ENCODE data around the gene PTGIS.

Gene PTGIS

DNA sequence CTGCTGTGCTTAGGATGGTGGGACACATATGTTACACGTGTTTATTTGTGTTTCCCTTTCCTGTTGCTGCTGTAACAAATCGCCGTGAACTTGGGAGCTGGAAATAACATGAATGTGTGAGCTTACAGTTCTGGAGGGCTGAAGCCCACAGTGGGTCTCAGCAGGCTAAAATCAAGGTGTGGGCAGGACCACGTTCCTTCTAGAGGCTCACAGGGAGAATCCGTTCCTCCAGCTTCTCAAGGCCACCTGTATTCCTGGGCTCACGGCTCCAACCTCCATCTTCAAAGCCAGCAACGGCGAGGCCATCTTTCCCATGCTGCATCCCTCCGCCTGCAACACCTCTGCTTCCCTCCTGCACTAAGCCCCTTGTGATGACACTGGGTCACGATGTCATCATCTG is 27.4 kb upstream of the PTGIS start:
- no peak for DNase-seq

DNA sequence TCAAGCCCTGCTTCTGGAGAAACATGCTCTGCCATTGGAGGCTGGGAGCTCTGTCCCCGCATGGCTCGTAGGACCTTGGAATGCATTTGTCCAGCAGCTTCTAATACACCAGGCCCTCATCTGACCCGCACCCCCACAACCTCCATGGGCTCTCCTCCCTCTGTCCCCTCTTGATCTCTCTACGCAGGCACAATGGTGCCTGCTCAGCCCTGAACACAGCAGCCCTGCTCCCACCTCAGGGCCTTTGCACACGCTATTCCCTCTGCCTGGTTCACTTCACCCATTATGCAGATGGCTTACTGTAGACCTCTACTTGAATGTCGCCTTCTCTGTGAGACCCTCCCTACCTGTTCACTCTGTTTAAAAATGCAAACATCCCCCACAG is 27.0 kb upstream of the PTGIS start:
- no peak for DNase-seq

DNA sequence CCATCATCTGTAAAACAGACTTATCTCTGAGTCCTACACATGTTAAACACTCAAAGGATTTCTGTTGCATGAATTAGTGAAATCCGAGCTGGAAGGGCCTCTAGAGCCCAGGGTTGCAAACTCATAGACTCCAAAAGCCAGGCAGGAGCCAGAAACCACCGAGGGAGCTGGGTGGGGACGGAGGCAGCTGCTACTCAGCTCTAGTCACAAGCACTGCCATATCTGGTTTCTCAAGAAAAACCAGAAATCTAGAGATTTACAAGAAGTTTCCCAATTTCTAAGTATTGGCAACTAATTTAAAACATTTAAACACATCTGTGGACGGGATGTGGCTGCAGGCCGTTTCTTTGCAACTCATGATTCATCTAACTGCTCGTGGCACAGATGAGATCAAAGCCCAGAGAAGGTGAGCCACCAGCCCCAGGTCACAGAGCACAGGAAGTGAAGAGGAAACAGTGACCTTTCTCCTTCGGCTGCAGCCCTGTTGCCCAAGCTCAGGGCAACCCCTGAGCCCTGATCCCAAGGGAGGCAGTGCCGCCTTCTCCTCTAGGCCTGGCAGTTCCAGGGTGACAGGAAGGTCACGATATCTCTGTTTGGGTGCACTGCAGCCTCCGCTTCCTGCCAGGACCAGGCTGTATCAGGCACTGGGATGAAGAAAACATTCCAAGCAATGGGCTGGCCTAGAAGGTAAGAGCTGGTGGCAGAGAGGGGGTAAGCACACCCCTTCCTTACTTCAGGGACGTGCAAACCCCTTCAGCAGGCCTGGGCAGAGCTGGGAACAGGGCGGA is 26.4 kb upstream of the PTGIS start:
- no peak for DNase-seq

DNA sequence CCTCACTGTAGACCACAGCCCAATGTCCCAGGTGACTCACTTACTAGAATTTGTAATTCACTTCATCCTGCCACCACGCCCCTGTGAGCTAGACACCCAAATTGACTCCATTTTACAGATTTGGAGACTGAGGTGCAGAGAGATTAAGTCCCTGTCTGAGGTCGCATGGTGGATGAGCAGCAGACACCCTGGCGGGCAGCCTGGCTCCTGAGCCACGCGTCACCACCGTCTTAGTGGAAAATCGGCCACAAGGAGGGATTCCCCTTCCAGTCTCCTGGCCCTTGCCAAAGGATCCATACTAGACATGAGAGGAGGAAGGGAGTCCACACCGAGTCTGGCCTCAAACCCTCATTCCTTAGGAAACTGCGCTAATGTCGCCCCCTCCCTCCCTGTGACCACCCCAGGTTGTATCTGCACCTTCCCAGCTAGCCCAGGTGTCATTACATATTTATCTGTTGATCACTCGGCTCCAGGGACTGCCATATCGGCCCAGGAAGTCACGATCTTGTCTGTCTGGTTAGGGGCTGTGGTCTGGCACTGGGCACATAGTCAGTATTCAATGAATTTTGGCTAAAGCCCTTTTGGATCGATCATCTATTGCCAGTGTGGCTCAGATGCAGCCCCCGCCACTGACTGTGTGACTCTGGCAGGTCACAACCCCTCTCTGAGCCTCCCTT is 25.7 kb upstream of the PTGIS start:
- DNase-seq: no peak

DNA sequence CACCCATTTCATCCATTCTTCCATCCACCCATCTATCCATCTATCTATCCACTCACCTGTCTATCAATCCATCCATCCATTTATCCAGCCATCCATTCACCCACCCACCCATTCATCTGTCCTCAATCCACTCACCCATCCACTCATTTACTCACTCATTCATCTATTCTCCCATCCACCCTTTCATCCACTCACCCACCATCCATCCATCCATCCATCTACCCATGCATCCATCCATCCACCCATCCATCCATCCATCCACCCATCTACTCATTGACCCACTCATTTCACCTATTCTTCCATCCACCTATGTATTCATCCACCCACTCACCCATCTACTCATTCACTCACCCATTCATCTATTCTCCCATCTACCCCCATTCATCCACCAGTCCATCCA is 24.2 kb upstream of the PTGIS start:
- no peak for DNase-seq

DNA sequence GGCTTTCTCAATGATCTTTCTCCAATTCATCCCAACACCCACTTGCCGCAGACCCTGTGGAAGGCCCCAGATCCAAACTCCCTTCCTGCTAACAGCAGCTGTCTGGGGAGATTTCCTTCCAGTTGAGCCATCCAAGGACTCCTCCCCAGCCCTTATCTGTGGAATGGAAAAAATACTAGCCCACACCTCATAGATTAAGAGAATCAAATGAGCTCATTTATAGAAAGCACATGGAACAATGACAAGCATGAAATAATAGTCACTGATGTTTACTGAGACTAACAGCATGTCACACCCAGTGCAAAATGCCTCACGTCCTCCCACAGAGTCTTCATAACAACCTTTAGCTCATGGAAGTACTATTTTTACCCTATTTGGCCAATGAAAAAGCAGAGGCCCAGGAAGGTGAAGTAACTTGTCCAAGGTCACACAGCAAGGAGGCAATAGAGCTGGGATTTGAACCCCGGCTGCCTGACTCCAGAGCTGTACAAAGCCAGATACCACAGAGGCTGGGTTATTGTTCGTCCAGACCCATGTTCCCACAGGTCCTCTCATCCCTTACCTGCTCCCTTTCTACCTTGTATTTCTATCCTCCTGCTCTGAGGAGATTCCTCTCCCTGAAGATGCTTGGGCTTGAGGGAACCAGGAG is 23.4 kb upstream of the PTGIS start:
- DNase-seq: no peak

DNA sequence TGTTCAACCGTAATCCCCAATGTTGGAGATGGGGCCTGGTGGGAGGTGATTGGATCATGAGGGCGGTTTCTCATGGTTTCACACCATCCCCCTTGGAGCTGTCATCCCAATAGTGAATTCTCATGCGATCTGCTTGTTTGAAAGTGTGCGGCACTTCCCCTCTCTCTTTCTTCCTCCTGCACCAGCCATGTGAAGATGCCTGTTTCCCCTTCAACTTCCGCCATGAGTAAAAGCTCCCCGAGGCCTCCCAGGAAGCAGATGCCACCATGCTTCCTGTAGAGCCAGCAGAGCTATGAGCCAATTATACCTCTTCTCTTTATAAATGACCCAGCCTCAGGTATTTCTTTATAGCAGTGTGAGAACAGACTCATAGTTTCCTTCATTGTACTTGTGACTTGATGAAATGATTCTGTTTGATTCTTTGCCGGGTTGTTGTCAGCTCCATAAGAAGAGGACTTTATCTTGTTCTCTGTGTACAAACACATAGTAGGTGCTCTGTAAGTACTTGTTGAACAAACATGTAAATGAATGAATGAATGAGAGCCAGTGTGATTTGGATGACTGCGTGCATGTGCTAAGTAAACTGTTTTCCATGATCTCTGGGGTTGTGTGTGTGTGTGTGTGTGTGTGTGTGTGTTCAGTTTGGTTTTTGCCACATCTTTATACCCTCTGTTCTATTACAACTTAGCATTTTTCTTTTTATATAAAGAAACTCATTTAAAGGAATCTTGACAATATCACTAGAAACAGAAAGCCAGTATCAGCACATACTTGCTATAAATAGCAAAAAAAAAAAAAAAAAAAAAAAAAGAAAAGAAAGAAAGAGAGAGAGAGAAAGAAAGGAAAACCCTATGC is 22.5 kb upstream of the PTGIS start:
- DNase-seq: no peak

DNA sequence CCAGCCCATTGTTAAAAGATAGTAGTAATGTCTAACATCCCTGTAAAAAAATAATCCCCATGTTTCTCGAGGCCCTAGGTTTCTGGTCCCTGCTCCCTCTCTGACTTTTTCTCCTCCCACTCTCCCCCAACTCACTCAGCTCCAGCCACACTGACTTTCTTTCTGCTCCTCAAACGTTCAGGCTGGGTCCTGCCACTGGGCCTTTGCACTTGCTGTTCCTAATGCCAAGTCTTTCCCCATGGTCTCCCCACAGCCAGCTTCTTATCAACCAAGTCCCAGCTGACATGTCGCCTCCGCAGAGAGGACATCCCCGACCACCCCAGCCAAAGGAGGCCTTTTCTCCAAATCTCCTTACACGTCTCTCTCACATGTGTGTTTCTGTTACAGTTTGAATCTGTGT is 21.8 kb upstream of the PTGIS start:
- DNase-seq: no peak

DNA sequence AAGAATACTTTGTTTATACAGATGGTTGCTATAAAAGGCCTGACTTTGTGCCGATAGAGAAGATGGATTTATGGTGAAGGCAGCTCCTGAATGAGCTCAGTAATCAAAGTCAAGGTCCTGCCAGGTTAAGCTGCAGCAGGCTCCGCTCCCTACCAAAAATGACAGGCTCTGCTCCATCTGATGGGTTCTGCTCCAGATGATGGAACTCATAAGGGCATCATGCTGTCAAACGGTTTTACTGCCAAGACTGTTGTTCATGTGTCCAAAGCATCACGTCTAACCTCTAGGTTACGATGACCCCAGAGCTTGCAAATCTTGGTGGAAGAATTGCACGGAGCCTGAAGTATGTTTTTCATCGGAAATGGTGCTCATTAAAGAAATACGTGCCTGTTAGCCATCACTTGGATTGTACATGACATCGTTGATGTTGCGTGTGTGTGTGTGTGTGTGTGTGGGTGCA is 19.2 kb upstream of the PTGIS start:
- DNase-seq: no peak

DNA sequence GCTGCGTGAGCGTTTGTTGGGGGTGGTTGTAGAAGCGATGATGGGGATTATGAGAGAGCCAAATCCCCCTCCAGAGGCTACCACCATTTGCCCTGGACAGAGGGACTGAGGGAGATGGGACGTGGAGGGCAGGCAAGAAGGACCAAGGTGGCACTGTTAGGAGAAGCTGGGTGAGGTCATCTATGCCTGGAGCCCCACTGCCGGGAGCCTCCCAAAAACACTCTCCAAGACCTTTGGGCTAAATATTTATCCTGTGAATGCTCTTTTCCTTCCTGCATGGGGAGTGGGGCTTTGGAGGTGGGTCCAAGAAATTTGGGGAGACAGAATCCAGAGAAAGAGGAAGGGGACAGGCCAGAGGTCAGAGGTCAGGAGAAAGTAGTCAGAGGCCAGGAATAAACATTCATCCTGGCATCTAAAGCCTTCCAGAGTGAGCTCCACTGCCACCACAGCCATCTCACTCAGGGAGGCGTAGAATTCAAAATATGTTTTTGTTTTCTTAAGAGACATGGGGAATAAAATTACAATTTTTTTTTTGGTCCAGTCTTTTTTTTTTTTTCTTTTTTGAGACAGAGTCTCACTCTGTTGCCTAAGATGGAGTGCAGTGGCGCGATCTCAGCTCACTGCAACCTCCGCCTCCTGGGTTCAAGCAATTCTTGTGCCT is 17.8 kb upstream of the PTGIS start:
- no peak for DNase-seq

DNA sequence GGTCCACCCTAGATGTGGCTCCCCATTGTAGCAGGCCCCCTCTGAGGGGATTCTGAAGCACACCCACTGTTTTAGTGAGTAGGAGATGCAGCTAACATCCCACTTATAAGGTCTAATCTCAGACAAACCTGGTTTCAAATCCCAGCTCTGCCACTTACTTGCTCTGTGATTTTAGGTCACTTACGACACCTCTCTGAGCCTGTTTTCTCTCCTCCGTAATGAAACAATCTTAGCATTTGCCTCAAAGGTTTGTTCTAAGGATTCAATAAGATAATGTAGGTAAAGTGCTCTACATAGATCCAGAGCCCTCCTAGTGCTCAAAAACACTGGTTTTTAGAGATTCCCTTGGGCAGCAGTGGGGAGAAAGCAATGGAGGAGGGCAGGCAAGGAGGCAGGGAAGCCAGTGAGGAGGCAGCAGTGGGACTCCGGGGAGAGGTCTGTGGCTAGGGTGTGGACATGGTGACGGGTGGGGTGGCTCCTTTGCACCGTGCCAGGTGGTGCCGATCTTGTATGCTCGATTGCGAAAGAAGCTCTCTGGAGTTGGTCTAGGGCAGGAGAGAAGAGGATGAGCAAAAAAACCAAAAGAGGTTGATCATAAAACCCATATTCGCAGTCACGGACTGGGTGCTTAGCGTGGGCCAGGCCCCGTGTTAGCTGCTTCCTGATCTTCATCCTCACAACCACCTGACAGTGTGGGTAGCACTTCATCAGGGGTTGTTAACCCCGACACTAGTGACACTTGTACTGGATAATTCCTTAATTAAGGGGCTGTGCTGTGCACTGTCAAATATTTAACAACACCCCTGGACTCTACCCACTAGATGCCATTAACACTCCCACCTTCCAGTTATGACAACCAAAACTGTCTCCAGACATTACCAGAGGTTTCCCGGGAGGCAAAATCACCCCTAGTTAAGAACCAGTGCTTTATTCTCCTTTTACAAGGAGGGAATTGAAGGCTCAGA is 16.8 kb upstream of the PTGIS start:
- DNase-seq: no peak

DNA sequence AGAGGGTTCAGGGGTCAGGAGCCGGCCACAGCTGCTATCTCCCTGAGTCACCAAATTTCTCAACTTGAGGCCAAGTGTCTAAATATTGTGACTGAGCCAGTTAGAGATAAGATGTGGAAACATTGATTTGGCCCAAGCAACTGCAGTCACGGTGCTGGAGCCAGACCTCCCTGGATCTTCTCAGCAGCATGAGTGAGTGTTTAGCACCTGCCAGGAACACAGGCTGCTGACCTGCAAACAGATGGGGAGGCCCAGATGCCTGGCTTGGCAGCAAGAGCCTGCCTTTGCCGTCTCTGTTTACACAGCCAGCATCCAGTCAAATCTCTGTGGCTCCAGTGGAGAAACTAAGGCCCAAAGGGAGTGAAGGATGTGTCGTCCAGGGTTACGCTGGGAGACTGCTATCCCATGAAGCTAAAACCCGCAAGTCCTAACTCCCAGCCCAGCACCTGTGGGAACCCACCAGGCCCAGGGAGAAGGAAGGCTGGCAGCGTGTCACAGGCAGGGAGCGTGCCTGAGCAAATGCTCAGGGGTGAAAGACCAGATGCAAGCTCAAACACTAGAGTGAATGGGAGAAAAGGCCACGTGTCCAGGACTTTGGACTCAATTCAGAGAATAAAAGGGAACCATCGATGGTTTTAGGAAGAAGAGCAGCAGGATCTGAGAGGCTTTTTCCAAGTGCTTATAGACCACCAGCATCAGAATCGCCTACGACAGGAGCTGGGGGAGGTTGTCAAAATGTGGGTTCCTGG is 15.9 kb upstream of the PTGIS start:
- DNase-seq: no peak

DNA sequence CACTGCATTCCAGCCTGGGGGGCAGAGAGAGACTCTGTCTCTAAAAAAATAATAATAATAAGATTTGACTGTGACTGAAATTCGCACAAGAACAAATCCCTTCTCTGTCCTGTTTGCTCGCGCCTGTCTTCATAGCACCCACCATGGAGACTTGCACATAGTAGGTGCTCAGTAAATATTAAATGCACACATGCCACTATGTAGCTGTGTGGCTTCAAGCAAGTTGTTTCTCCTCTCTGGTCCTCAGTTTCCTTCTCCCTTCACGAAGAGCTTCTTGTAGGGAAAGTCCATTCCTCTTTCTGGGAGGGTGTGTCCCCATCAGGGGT is 15.4 kb upstream of the PTGIS start:
- no peak for DNase-seq

DNA sequence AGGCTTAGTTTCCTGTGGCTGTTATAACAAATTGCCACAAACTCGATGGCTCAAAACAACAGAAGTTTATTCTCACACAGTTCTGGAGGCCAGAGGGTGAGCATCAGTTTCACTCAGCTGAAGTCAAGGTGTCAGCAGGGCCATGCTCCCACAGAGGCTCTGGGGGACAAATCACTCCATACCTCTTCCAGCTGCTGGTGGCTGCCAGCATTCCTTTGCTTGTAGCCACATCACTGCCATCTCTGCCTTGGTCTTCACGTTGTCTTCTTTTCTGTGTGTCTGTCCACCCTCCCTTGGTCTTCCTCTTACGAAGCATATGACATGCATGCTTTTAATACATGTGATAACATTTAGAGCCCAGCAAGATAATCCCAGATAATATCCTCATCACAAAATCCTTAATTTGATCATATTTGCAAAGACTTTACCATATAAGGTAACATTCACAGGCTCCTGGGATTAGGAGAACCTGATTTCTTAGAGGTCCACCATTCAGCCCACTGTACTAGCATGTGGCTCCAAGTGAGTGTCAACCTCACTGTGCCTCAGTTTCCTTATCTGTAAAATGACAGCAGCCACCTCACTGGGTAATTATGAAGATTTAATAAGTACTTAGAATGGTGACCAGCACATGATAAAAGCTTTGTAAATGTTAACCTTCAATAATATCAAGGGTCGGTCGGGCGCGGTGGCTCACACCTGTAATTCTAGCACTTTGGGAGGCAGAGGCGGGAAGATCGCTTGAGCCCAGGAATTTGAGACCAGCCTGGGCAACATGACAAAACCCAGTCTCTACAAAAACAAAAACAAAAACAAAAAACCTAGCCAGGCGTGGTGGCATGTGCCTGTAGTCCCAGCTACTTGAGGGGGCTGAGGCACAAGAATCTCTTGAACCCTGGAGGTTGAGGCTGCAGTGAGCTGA is 14.7 kb upstream of the PTGIS start:
- DNase-seq: no peak

DNA sequence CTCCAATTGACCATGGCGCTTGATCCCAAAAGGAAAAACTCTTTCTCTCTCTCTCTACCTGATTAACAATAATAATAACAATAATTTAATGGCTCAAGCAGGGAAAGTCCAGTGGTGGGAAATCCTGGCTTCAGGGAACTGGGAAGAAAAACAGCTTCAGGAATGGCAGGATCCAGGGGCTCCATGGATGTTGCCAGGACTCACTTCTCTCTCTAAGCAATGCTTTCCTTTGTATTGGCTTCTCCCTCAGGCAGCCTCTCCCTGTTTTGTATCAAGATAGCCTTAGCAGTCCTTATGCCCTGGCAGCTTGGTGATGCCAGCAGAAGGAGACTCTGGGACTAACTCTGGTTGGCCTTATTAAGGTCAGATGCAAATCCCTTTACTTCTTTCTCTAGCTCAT is 13.5 kb upstream of the PTGIS start:
- DNase-seq: no peak

DNA sequence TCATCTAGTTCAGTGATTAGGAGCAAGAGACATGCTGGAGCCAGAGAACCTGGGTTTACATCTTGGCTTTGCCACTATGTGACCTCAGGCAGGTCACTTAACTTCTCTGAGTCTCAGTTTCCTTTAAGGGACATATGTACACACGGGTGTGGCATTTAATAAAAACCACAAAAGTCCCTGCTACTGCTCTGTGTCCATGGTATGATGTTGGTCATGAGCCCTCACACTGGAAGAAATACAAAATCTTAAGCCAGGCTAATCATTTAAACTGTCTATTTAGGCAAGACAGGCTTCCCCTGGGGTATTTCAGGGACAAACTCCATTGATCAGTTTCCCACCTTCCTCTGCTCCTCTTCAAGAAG is 12.9 kb upstream of the PTGIS start:
- DNase-seq: no peak

DNA sequence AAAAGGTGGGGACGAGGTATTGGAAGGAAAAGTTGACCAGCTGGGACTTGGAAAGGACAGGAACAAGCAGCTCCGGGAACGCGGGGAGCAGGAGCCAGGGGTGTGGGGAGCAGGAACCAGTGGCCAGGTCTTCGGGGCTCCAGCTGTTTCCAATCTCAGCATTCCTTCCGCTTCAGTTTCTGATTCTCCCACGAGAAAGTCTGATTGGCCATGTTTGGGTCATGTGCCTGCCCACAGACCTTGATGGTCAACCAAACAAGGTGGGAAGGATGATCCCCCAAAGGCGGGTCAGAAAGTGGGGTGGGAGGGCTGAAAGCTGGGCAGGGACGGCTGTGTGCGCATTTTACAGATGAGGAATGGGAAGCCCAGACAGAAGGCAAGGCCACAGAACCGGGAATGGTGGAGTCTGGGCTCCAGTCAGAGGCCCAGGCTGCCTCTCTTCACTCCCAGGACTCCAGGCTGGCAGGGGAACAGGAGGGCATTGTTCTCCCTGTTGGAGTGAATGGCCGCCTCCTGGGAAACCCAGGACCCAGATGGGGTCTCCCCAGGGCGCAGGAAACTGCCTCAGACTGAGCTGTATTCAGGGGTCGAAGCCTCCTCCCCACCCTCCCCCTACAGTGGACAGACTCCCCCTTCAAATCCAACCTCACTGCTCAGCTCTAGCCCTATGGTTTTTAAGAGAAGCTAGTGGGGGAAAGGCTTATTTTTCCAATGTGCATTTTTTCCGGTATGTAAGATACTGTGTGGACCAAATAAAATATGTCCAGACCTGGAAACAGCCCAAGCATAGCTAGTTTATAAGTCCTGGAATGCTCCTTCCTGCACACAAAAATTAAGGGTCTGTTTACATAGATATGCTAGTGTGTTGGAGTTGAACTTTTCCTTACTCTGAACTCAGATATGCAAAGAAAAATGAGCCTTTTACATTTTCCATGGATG is 12.2 kb upstream of the PTGIS start:
- DNase-seq: no peak

DNA sequence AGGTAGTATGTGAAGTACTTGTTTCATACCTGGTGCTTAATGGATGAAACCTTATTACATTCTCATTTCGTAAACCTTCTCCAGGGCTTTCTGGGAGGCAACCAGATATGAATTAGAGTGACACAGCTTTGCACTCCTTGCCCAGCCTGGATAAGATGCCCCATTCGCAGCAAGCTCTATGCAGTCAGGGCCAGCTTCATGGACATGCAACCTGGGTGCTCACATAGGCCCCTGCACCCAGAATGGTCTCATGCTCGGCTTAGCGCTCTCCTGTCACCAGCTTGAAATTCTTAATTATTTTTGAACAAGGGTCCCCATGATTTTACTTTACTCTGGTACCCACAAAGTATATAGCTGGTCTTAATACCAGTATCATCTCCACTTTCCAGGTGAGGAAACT is 11.3 kb upstream of the PTGIS start:
- DNase-seq: no peak

DNA sequence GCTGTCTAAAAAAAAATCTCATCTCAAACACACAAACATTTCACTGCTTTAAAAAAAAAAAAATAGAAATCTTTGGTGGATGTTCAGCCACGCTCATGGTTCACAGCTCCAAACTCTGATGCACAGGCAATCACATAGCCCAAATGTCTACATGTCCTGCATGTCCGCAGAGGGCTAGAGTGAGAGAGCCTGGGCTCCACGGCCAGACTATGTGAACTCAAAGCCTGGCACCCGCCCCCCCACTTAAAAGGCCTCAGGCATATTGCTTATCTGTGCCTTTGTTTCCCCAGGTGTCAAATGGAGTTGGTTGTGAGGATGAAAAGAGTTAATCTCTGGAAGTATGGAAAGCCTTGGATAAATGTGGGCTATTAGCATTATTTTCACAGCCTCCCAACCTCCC is 10.5 kb upstream of the PTGIS start:
- no peak for DNase-seq

Measured in NCI-H187 treated with DMSO at 0.1 percent for 48 hours (cell line).